Superior temporal gyrus (tissue), 1 donor: ENCODE results near the gene CELA3A.

ENCODE experiments used
- DNase-seq: peaks from one replicate; pipeline ENCODE4 v3.0.0-alpha.2; 2016; ENCODE audit errors: extremely low spot score

Gene CELA3A

GRCh38 chr1:22050330-22050729, 48.9 kb downstream of the CELA3A start:
- no peak for DNase-seq

- no peak for DNase-seq
Measured at GRCh38 chr1:22051607-22052114, 50.2 kb downstream of the CELA3A start.

GRCh38 chr1:22052115-22053016, 50.9 kb downstream of the CELA3A start, which contains the start of gene CDC42:
CDC42 (plus strand) TSS chr1:22052709; CDS start chr1:22078479, 25,770 bp downstream.
- peak; percentile 95 for DNase-seq

- DNase-seq: peak; percentile 44
Measured at GRCh38 chr1:22053017-22053860, 51.8 kb downstream of the CELA3A start.

GRCh38 chr1:22053861-22054770, 52.7 kb downstream of the CELA3A start:
- no peak for DNase-seq

GRCh38 chr1:22055463-22055862, 54.0 kb downstream of the CELA3A start:
- DNase-seq: no peak

GRCh38 chr1:22056043-22056442, 54.6 kb downstream of the CELA3A start:
- DNase-seq: no peak

GRCh38 chr1:22056936-22057335, 55.5 kb downstream of the CELA3A start:
- DNase-seq: no peak

GRCh38 chr1:22057861-22058260, 56.4 kb downstream of the CELA3A start:
- DNase-seq: no peak
